ENCODE data around the gene RTBDN.
A peak's percentile ranks its signal among the peaks of the same experiment; 100 is the strongest.

Gene RTBDN

GRCh38 chr19:12834566-12834943 is at the start of gene RTBDN:
Gene RTBDN, minus strand, starts transcription at chr19:12834579. Its CDS starts 4,600 bp downstream, at chr19:12829979.
- H3K4me3 ChIP-seq (ENCODE audit: low read depth, low read length): peak within 1 kb of the TSS; percentile 45

DNA sequence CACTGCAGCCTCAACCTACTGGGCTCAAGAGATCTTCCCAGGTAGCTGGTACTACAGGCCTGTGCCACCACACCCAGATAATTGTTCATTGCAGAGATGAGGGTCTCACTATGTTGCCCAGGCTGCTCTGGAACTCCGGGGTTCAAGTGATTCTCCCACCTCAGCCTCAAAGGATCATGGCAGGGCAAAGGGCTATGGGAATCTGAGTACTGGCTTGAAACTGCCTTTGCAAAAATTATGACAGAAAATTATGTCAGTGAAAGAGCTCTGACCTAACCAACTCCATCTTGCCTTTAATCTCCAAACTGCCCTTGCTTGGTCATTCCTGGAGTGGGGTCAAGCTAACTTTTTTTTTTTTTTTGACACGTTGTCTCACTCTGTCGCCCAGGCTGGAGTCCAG is 48.2 kb upstream of the RTBDN start:
- no peak overlapping the region for H3K4me3 ChIP-seq (ENCODE audit: low read depth, low read length)

- H3K4me3 ChIP-seq (ENCODE audit: low read depth, low read length): peak within 1 kb of the TSS; percentile 73
These were observed 46.9 kb upstream of the RTBDN start, which contains the start of gene DNASE2 for GRCh38 chr19:12881172-12881808. Gene DNASE2, minus strand, starts transcription at chr19:12881449. Its CDS starts 74 bp downstream, at chr19:12881375.

GRCh38 chr19:12880551-12881171 is 46.3 kb upstream of the RTBDN start:
- peak overlapping the region; percentile 73 for H3K4me3 ChIP-seq (ENCODE audit: low read depth, low read length)

DNA sequence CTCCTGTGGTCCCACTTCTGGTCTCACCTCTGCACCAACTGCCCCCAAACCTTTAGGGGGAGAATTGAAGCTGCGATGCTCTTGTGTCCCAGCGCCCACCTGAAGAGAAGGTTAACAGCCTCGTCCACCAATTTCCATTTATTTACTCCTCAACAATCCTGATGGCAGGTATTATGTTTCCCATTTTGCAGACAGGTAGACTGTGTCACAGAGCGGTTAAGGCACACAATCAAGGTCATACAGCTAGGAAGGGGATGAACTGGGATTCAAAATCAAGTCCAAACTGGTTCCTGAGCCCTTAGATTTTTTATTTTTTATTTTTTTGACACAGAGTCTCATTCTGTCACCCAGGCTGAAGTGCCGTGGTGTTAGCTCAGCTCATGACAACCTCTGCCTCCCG is 40.7 kb upstream of the RTBDN start:
- no peak overlapping the region for H3K4me3 ChIP-seq (ENCODE audit: low read depth, low read length)

DNA sequence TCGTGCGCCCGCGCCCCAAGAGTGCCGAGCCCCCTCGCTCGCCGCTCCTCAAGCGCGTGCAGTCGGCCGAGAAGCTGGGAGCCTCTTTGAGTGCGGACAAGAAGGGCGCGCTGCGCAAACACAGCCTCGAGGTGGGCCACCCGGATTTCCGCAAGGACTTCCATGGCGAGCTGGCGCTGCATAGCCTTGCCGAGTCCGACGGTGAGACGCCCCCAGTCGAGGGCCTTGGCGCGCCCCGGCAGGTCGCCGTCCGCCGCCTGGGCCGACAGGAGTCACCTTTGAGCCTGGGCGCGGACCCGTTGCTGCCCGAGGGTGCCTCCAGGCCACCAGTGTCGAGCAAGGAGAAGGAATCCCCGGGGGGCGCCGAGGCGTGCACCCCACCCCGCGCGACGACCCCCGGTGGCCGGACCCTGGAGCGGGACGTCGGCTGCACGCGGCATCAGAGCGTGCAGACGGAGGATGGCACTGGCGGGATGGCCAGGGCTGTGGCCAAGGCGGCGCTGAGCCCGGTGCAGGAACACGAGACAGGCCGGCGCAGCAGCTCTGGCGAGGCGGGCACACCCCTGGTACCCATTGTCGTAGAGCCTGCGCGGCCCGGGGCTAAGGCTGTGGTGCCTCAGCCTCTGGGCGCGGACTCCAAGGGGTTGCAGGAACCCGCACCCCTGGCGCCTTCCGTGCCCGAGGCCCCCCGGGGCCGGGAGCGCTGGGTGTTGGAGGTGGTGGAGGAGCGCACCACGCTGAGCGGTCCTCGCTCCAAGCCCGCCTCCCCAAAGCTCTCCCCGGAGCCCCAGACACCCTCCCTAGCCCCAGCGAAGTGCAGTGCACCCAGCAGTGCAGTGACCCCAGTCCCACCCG is 39.7 kb upstream of the RTBDN start:
- no peak overlapping the region for H3K4me3 ChIP-seq (ENCODE audit: low read depth, low read length)

GRCh38 chr19:12872941-12873890 is 38.8 kb upstream of the RTBDN start:
- H3K4me3 ChIP-seq (ENCODE audit: low read depth, low read length): no peak overlapping the region

GRCh38 chr19:12872255-12872654 is 37.9 kb upstream of the RTBDN start:
- no peak overlapping the region for H3K4me3 ChIP-seq (ENCODE audit: low read depth, low read length)

GRCh38 chr19:12871681-12872080 is 37.3 kb upstream of the RTBDN start:
- H3K4me3 ChIP-seq (ENCODE audit: low read depth, low read length): no peak overlapping the region

- H3K4me3 ChIP-seq (ENCODE audit: low read depth, low read length): no peak overlapping the region
These were observed 34.2 kb upstream of the RTBDN start for GRCh38 chr19:12868540-12869112.

DNA sequence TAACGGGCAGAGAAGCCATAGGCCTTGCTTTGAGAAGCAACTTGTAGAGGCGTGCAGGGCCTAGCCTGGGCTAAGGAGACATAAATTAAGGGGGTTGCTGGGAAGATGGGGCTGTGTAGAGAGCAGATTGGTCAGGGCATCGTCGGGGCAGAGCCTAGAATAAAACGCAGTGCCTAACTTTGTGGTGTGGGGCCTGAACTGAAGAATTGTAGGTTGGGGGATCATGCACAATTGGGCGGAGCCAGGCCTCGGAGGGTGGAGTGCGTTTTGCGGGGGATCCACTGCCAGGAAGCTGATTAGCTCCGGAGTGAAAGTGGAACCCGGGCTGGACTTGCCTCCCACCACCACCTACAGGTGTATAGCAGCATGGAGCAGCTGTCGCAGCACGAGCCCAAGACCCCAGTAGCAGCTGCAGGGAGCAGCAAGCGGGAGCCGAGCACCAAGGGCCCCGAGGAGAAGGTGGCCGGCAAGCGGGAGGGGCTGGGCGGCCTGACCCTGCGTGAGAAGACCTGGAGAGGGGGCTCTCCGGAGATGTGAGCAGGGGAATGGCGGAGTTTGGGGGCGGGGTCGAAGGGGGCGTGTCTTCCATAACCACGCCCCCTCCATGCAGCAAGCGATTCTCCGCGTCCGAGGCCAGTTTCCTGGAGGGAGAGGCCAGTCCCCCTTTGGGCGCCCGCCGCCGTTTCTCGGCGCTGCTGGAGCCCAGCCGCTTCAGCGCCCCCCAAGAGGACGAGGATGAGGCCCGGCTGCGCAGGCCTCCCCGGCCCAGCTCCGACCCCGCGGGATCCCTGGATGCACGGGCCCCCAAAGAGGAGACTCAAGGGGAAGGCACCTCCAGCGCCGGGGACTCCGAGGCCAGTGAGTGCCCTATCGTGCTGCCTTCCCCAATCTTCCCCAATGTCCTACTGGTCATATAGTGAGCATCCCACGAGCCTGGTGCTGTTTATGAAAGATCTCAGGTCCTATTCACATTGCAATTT is 33.0 kb upstream of the RTBDN start:
- peak overlapping the region; percentile 2 for H3K4me3 ChIP-seq (ENCODE audit: low read depth, low read length)

GRCh38 chr19:12866416-12867119 is 32.2 kb upstream of the RTBDN start:
- H3K4me3 ChIP-seq (ENCODE audit: low read depth, low read length): no peak overlapping the region

DNA sequence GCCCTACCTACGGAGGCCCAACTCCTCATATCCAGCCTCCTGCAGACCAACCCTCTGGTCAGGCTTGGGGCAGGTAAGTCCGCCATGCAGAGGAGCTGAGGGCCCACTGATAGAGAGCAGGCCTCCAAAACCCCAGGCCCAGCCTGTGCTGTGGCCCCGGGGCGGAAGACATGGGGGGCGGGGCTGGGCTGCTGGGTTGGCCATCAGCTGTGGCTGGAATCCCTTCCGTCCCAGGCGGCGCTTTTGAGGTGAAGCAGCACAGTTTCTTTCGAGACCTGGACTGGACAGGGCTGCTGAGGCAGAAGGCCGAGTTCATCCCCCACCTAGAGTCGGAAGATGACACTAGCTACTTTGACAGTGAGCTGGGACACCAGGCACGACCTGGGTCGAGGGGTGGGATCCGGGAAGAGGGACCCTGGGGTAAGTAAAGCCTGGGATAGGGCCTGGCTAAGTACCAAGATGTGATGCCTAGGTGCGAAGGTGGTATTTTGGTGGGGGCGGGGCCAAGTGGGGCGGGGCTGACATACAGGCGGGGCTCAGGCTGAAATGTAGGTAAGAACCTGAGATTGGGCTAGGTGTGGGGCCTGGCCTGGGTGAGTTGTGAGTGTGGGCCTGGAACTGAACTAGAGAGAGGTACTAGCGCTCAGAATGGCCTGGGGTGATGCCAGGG is 31.5 kb upstream of the RTBDN start:
- H3K4me3 ChIP-seq (ENCODE audit: low read depth, low read length): no peak overlapping the region

GRCh38 chr19:12864721-12865715 is 30.6 kb upstream of the RTBDN start:
- no peak overlapping the region for H3K4me3 ChIP-seq (ENCODE audit: low read depth, low read length)

DNA sequence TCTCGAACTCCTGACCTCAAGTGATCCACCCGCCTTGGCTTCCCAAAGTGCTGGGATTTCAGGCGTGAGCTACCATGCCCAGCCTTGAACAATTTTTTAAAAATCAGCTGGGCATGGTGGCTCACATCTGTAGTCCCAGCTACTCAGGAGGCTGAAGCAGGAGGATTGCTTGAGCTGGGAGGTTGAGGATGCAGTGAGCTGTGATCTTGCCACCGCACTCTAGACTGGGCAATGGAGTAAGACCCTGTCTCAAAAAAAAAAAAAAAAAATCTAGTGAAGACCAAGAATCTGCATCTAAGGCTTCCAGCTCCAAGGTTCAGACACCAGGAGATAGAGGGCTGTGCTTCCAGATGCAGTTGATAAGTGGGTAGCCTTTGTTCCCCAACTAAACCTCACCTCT is 29.8 kb upstream of the RTBDN start:
- H3K4me3 ChIP-seq (ENCODE audit: low read depth, low read length): no peak overlapping the region

- H3K4me3 ChIP-seq (ENCODE audit: low read depth, low read length): no peak overlapping the region
These were observed 25.2 kb upstream of the RTBDN start for GRCh38 chr19:12859546-12859945.

Data from iPS-11a (cell line).